ACC112 (cell line): ENCODE data around the gene GNAZ.
"Not testable (repeated sequence)": the region's sequence is repeated elsewhere in the genome, so short reads cannot be mapped to it uniquely, and the experiment has no call there.

Experiments used
- H2AFZ ChIP-seq: fragments of 200-600 bp; sonication (generic); one replicate; pipeline ENCODE4 v1.6.0; 2017; ENCODE audit warnings: antibody characterized with exemption, low read length; ENCODE audit not compliant: unreplicated experiment
- H3K27ac ChIP-seq: fragments of 200-600 bp; sonication (generic); 2 replicates; pipeline ENCODE4 v1.5.1; 2014; ENCODE audit warnings: low read depth, mild to moderate bottlenecking, antibody characterized with exemption, low read length, moderate library complexity
- H3K27me3 ChIP-seq: fragments of 200-600 bp; sonication (generic); 2 replicates; pipeline ENCODE4 v1.6.1; 2014; ENCODE audit warnings: mild to moderate bottlenecking, antibody characterized with exemption, low read length, moderate library complexity, mixed read lengths; ENCODE audit not compliant: insufficient read depth
- H3K36me3 ChIP-seq: fragments of 200-600 bp; sonication (generic); 2 replicates; pipeline ENCODE4 v1.6.1; 2016; ENCODE audit warnings: mild to moderate bottlenecking, antibody characterized with exemption, low read length, moderate library complexity, mixed read lengths; ENCODE audit not compliant: insufficient read depth
- H3K4me1 ChIP-seq: fragments of 200-600 bp; sonication (generic); one replicate; pipeline ENCODE4 v1.6.1; 2016; ENCODE audit warnings: low read length, mixed read lengths; ENCODE audit not compliant: insufficient read depth, unreplicated experiment, control insufficient read depth
- H3K4me3 ChIP-seq: fragments of 200-600 bp; sonication (generic); 2 replicates; pipeline ENCODE4 v1.5.1; 2014; ENCODE audit warnings: mild to moderate bottlenecking, low read depth, low read length
- H3K79me2 ChIP-seq: fragments of 200-600 bp; sonication (generic); one replicate; pipeline ENCODE4 v1.6.0; 2016; ENCODE audit warnings: low read length; ENCODE audit not compliant: control insufficient read depth, unreplicated experiment, insufficient read depth

Gene GNAZ

DNA sequence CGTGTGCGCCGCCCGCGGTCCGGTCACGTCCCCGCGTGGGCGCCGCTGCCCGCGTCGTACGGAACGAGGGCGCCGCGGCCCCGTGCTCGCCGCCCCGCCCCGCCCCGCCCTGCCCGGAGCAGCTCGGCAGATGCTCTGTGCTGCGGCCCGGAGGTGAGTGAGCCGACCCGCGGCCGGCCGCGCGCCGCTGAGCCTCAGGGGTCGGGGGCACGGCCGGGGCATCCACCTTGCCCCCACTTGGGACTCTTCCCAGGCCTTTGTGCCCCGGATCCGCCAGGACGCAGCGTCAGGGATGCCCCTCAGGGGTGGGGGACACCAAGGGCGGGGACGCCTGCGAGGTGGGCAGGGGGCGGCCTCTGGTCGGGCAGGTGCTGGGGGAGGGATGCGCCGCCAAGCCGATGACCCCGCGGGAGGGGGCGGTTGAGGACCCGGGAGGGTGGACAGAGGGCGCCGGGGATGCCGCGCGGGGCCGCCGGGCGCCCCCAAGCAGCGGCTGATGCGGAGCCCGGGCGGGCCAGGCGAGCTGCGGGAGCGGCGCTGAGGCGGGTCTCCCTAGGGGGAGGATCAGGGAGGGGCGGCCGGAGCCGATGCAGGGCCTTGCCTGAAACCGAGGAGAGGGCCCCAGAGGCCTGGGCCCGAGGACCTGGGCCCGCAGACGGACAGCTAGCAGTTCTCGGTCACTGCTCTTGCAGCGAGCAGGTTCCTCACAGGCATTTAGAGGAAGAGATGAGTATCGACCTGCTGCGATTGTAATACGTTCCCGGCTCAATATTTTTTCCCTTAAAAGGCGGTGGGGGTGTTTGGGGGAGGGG is at the start of gene GNAZ:
GNAZ (plus strand) TSS at position 102 of the 812 bp plus-strand sequence. CDS start 25,177 bp downstream, outside the sequence.
- no peaks in the 10 kb centered on the region for H3K27me3 ChIP-seq
- H3K36me3 ChIP-seq: no peaks in the 10 kb centered on the region
- no peaks in the 10 kb centered on the region for H3K4me1 ChIP-seq
- peak within 1 kb of the TSS; percentile 62 for H2AFZ ChIP-seq
- H3K27ac ChIP-seq: no peak within 1 kb of the TSS
- H3K79me2 ChIP-seq: no peaks in the 10 kb centered on the region
- peak within 1 kb of the TSS; percentile 77 for H3K4me3 ChIP-seq

DNA sequence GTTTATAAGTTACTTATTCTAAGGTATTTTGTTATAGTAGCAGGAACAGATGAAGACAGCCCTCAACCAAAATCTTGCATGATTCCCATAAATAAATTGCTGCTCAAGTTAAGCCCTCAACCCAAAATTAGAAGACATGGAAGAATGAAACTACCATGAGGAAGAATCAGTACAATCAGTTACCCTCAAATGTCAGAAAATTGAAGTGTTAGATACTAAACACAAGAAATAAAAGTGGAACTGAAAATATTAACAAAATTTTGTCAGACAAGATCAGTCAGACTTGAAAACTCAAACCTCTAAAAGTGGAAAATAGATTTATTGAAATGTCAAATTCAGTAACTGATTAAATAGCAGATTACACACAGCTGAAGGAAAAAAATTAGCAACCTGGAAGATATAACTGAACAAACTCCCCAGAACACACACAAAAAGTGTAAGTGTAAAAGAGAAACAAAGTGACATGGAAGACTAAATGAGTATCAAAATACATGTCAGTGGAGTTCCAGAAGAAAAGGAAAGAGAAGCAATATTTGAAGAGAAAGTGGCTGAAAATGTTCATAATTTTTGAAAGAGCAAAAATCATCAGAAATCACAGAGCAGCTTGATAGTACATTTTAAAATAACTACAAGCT is 49.5 kb upstream of the GNAZ start:
- H2AFZ ChIP-seq: no peak overlapping the region

DNA sequence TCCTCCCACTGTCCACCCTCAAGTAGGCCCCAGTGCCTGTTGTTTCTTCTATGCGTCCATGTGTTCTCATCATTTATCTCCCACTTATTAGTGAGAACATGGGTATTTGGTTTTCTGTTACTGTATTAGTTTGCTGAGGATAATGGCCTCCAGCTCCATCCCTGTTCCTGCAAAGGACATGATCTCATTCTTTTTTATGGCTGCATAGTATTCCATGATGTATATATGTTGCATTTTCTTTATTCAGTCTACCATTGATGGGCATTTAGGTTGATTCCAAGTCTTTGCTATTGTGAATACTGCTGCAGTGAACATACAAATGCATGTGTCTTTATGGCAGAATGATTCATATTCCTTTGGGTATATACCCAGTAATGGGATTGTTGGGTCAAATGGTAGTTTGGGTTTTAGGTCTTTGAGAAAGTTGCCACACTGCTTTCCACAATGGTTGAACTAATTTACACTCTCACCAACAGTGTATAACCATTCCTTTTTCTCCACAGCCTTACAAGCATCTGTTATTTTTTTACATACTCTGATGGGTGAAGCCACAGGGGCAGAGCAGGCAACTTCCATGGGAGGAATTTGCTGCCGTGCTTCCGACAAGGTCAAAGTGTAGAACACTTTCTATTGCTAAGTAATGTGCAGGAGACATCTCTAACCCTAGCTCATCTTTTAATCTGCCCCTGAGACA is 48.5 kb upstream of the GNAZ start:
- H3K27ac ChIP-seq, H3K4me1 ChIP-seq: not testable (repeated sequence)

More for the DNA sequence above, 49.5 kb upstream of the GNAZ start:
- Histone ChIP-seq H3K27ac (no peak overlapping the region), H3K4me3 (no peak overlapping the region), H3K79me2 (no peaks in the 10 kb centered on the region), H3K36me3 (no peaks in the 10 kb centered on the region), H3K27me3 (no peaks in the 10 kb centered on the region), H3K4me1 (no peaks in the 10 kb centered on the region)

DNA sequence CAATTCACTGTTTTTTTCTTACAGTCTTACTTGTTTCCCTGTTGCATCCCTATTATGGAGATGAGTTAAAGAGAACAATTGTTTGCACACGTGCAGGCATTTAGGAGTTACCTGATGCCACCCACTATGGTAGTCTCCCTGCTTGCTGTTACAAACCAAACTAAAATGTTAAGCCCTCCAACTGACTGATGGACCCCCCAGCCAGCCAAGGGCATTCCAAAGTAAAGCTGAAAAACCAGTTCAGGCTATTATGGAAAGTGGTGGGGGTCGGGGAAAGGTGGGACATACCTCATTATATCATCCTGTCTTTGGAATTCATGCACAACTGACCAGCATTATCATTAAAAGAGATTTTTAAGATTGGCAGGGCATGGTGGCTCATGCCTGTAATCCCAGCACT is 47.0 kb upstream of the GNAZ start:
- no peaks in the 10 kb centered on the region for H3K4me1 ChIP-seq
- no peak overlapping the region for H2AFZ ChIP-seq
- H3K27me3 ChIP-seq: no peaks in the 10 kb centered on the region
- no peaks in the 10 kb centered on the region for H3K36me3 ChIP-seq
- no peak overlapping the region for H3K4me3 ChIP-seq
- H3K27ac ChIP-seq: no peak overlapping the region
- H3K79me2 ChIP-seq: no peaks in the 10 kb centered on the region

More for the DNA sequence above, 48.5 kb upstream of the GNAZ start:
- H3K36me3 ChIP-seq, H3K4me3 ChIP-seq, H2AFZ ChIP-seq, H3K79me2 ChIP-seq, H3K27me3 ChIP-seq: not testable (repeated sequence)

DNA sequence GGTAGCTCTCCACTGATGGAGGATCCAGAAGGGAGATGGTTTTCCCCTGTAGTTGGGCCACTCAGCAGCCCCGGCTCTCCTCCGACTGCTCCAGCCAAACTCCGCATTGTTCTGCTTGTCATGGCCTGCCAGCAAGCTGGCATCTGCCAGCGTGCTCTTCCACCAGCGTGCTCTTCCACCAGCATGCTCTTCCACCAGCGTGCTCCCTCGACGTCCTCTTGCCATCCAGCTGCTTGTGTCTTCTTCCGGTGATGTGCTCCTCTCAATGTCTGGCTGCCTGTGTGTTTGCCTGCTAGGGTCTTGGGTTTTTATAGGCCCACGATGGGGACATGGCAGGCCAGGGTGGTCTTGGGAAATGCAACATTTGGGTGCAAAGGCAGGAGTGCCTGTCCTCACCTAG is 43.5 kb upstream of the GNAZ start:
- H2AFZ ChIP-seq: no peak overlapping the region
- no peak overlapping the region for H3K27ac ChIP-seq
- H3K27me3 ChIP-seq: peaks cover 13% of the 10 kb centered on the region
- H3K79me2 ChIP-seq: no peaks in the 10 kb centered on the region
- no peaks in the 10 kb centered on the region for H3K4me1 ChIP-seq
- no peak overlapping the region for H3K4me3 ChIP-seq
- no peaks in the 10 kb centered on the region for H3K36me3 ChIP-seq

DNA sequence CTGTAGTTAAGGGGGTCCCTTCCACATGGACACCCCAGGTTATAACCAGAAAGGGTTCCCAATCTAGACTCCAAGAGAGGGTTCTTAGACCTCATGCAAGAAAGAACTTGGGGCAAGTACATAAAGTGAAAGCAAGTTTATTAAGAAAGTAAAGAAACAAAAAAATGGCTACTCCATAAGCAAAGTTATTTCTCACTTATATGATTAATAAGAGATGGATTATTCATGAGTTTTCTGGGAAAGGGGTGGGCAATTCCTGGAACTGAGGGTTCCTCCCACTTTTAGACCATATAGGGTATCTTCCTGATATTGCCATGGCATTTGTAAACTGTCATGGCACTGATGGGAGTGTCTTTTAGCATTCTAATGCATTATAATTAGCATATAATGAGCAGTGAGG is 42.5 kb upstream of the GNAZ start:
- H3K27ac ChIP-seq, H3K79me2 ChIP-seq, H2AFZ ChIP-seq, H3K4me1 ChIP-seq, H3K4me3 ChIP-seq, H3K36me3 ChIP-seq: not testable (repeated sequence)
- peaks cover 22% of the 10 kb centered on the region for H3K27me3 ChIP-seq

DNA sequence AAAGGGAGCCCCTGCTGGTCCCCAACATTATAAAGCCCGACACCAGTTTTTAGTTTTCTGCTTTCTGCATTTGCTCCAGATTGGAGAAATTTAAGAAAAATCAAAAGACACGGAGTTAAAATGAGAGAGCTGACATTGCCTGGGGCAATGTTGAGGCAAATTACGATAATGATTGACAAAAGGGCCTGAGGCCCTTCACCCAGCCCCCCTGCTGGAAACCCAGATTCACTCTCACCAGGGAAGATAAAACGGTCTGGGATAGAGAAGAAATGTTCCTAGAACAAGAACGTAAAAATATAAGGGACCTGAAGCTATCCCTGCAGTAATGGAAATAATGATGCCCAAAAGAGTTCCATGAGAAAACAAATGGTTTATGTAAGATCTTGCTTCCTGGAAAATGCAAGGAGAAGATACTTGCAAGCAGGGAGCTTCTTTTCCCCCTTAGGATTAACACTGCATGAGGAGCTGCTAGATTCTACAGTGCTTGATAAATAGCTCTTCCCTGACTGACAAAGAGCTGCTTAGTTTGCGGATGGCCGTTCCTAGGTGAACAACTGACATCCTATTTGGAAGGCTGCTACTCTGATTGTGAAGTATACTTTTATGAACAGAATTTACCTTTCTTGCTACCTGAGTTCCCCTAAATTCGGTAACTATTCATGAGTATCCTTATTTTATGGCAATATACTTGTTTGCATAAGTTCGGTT is 40.6 kb upstream of the GNAZ start:
- Histone ChIP-seq H3K27me3 (peaks cover 33% of the 10 kb centered on the region), H3K4me1 (no peaks in the 10 kb centered on the region), H3K4me3 (no peak overlapping the region)

DNA sequence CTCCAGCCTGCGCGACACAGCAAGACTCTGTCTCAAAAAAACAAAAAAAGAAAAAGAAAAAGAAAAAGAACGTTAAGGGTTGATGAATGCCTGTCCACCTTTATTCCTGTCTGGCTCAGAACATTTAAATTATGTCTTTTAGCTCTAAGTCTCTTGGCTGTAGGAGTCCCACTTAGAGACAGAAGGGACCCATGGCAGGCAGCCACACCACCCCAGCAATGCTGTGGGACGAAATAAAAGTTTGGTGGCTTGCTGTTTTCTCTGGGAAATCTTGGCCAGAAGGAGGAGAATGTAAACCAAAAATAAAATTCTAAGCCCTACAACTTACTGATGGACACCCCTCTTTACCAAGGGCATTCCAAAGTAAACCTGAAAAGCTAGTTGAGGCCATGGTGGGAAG is 38.9 kb upstream of the GNAZ start:
- H3K79me2 ChIP-seq: no peaks in the 10 kb centered on the region
- H3K27me3 ChIP-seq: peaks cover 33% of the 10 kb centered on the region
- no peak overlapping the region for H2AFZ ChIP-seq
- H3K4me3 ChIP-seq: no peak overlapping the region
- no peak overlapping the region for H3K27ac ChIP-seq
- no peaks in the 10 kb centered on the region for H3K36me3 ChIP-seq
- H3K4me1 ChIP-seq: no peaks in the 10 kb centered on the region

More for the DNA sequence above, 40.6 kb upstream of the GNAZ start:
- H2AFZ ChIP-seq: no peak overlapping the region
- no peaks in the 10 kb centered on the region for H3K36me3 ChIP-seq
- no peak overlapping the region for H3K27ac ChIP-seq
- H3K79me2 ChIP-seq: no peaks in the 10 kb centered on the region

DNA sequence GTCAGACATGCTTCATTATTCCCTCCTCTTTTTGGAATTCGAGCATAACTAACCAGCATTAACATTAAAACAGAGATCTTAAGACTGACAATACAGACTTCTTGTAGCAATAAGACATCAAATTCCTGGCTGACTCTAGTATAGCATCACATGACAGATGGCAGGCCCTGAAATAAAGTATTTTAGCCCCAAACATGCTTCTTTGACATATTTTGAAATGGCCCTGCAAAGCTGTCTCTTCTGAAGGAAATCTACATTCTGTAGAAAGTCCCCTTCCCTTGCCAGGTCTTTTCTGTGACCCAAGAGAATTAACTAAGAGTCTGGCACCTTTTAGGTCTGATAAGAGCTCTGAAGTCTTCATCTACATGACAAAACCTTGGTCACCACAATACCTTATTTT is 38.5 kb upstream of the GNAZ start:
- Histone ChIP-seq H3K79me2 (no peaks in the 10 kb centered on the region), H3K4me1 (no peaks in the 10 kb centered on the region), H3K27me3 (peaks cover 33% of the 10 kb centered on the region)

DNA sequence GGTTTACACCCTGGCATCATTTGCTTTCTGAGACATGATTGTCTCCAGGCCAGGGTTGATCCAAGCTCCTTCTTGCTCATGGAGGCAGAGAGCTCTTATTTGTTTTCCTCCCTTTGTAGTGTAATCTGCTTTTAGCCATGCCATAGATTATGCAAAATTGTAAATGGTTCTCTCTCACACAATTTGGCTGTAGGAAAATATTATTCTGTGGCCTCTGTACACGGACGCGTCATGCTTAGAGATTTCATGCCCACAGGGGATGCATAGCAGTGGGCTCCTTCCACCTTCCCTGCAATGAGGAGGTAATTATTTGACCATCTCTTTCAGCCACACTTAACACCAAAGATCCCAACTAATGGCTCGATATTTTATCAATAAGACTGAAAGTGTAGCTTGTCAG is 37.7 kb upstream of the GNAZ start:
- Histone ChIP-seq H3K36me3 (no peaks in the 10 kb centered on the region), H3K4me3 (no peak overlapping the region), H3K4me1 (no peaks in the 10 kb centered on the region), H3K79me2 (no peaks in the 10 kb centered on the region), H2AFZ (no peak overlapping the region), H3K27ac (no peak overlapping the region), H3K27me3 (peaks cover 33% of the 10 kb centered on the region)

More for the DNA sequence above, 38.5 kb upstream of the GNAZ start:
- H2AFZ ChIP-seq: no peak overlapping the region
- H3K36me3 ChIP-seq: no peaks in the 10 kb centered on the region
- no peak overlapping the region for H3K4me3 ChIP-seq
- H3K27ac ChIP-seq: no peak overlapping the region
